ENCODE results near the gene TIGIT.
"Not testable (repeated sequence)": the region's sequence is repeated elsewhere in the genome, so short reads cannot be mapped to it uniquely, and the experiment has no call there.

Gene TIGIT

DNA sequence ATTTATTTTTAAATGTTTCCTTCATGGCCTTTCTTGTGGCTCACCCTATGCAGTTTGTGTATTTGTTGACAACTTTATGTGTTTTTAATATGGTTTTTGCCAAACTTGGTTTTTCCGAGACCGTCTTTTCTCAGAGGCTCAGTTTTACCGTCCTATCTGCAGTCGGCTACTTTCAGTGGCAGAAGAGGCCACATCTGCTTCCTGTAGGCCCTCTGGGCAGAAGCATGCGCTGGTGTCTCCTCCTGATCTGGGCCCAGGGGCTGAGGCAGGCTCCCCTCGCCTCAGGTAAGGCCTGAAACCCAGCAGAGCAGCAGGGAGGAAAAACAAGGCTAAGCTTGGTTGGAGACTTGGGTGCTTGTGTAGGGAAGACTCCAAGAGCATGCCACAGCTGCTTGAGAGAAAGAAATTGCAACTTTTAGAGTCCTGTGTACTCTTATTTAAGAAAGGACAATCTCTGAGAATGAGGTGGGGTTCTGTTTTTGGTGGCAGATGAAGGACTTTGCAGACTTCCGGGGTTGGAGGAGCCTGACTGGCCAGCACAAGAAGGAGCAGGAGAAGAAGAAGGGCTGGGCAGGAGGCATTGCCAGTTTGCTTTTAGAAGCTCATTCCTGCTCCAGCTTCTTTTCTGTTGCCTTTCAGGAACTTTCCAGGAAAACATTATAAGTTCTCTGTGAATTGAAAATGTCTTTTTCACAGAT is at the start of gene TIGIT:
TIGIT (plus strand) TSS at position 191 of the 698 bp plus-strand sequence; CDS start at position 225, 34 bp downstream.
- no peak for DNase-seq

DNA sequence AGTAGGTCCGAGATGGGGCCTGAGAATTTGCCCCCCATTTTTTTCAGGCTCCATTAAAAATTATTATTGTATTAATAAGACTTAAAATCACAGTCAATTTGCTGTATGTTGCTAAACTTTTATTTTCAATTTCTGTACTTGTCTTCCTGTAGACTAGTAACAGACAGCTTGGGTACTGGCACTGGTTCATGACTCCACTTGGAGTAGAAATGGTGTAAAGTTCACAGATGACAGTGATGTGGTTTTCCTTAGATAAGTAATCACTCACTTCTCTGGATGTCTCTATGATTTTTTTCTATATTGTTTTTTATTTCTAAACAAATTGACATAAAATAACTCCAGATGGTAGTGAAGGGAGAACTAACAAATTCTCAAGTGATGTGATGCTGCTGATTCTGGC is 40.9 kb upstream of the TIGIT start:
- no peak for DNase-seq

DNA sequence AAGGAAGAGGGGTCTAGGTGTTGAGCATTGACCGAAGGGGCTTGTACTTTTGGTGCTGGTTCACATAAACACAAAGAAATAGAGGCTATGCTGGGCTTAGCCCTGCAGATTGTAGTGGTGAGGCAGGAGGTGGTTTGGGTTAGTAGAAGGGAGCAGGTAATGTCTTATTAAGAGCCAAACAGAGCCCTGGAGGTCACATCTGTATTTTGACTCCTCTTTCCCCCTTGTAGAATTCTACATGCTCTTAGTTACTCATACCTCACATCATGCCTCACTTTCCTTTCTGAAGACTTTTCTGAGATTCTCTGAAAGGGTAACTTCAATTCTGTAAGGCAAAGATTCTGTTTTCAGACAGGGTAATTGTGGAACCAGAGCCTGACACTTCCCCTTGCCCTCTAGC is 40.3 kb upstream of the TIGIT start:
- no peak for DNase-seq

DNA sequence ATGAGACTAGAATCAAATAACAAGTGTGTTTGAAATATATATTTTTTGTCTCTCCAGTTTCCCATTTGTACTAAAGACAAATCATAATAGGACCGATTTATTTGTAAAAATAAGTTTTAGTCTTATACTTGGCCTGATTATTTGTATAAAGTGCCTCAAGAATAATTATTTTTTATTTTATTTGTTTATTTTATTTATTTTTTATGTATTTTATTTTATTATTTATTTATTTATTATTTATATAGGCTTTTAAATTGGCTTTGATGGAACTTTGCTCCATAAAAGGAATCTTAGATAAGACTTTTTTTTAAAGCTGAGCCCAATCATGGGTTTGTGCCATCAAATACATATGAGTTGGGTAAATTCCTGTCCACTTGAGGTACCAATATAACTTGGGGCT is 34.3 kb upstream of the TIGIT start:
- DNase-seq = no peak

DNA sequence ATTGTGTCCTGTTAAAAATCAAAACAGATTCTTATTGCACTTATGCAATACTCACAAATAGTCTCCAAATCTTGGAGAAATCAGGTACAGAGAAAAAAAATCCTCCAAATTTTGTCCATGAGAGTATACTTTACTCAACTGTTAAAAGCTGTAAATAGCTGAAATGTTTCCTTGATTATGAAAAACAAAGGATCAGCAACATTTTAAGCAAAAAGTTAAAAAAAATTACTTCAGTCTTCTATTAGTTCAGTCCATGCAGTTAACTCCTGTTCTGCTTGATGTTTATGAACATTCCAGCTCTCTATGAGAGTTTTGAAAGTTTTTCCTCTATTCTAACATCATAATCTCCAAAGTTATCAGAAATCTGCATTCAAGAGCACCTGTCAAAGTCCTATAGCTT is 33.7 kb upstream of the TIGIT start:
- no peak for DNase-seq

DNA sequence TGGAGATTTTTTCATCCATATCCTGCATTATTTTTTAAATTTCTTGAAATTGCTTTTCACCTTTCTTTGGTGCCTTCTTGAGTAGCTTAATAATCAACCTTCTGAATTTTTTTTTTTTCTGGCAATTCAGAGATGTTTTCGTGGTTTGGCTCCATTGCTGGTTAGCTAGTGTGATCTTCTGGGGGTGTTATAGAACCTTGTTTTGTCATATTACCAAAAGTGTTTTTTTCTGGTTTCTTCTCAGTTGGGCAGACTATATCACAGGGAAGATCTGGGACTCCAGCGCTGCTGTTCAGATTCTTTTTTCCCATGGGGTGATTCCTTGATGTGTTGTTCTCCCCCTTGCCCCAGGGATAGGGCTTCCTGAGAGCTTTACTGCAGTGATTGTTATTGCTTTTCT is 23.8 kb upstream of the TIGIT start:
- no peak for DNase-seq

DNA sequence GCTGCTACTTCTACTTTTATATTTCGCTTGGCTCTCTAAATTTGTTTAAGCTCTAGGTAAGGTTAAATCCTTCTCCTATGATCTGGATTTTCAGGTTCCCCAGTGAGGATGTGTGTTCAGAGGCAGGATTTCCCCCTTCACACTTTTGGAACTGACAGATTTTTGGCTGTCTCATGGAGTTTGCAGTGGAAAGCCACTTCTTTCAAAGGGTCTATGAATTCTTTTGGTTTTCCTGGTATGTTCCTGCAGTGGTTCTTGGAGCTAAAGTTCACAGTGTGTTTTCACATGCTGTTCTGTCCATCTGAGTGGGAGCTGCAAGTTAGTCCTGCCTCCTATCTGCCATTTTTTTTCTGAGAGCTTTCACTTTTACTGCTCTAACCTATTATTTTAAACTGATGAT is 21.6 kb upstream of the TIGIT start:
- DNase-seq = no peak

DNA sequence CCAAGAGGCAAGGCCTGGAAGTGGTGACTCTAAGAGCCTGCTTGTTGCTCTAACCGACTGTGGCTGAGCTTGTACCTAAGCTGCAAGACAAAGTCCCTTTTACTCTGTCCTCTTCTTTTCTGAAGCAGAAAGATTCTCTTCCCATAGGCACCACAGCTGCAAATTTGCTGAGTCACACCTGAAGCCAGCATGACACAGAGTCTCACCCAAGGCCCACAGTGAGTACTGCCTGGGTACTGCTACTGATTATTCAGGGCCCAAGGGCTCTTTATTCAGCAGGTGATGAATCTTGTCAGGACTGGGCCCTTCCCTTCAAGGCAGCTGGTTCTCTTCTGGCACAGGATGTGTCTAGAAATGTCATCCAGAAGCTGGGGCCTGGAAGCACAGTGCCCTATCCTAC is 18.9 kb upstream of the TIGIT start:
- no peak for DNase-seq

DNA sequence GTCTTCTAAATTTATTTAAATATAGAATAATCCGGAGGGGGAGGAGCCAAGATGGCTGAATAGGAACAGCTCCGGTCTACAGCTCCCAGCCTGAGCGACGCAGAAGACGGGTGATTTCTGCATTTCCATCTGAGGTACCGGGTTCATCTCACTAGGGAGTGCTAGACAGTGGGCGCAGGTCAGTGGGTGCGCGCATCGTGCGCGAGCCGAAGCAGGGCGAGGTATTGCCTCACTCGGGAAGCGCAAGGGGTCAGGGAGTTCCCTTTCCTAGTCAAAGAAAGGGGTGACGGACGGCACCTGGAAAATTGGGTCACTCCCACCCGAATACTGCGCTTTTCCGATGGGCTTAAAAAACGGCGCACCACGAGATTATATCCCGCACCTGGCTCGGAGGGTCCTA is 17.0 kb upstream of the TIGIT start:
- DNase-seq = not testable (repeated sequence)

DNA sequence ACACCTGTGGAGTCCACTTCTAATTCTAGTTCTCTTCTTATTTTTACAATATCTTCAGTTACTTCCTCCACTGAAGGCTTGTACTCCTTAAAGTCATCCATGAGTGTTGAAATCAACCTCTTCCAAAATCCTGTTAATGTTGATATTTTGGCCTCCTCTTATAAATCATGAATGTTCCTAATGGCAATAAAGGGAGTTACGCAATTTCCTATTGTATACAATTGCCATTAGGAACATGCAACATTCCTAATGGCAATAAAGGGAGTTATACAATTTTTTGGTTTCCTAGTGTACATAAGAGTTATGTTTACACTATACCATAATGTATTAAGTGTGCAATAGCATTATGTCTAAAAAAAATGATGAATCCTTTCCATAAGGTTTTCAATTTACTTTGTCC is 9.2 kb upstream of the TIGIT start:
- no peak for DNase-seq

DNA sequence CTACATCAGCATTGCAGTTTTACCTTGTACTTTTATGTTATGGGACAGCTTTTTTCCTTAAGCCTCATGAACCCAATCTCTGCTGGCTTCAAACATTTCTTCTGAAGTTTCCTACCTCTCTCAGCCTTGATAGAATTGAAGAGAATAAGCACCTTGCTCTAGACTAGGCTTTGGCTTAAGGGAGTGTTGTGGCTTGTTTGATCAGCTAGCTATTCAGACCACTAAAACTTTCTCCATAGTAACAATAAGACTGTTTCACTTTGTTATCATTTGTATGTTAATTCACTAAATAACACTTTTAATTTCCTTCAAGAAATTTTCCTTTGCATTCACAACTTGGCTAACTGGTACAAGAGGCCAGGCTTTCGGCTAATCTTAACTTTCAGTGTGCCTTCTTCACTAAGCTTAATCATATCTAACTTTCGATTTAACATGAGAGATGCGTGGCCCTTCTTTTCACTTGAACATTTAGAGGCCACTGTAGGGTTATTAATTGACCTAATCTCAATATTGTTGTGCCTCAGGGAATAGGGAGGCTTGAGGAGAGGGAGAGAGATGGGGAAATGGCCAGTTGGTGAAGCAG is 8.1 kb upstream of the TIGIT start:
- DNase-seq = no peak

DNA sequence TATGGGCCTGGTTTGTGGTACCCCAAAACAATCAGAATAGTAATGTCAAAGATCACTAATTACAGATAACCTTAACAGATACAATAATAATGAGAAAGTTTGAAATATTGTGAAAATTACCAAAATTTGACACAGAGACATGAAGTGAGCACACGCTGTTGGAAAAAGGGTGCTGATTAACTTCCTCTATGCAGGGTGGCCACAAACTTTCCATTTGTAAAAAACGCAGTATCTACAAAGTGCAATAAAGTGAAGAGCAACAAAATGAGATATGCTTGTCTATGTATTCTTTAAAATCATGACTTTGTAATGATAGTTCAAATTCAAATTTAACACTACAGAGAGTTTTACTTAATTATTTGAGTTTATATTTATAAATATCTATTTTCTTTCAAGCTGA is 7.6 kb upstream of the TIGIT start:
- DNase-seq = no peak

DNA sequence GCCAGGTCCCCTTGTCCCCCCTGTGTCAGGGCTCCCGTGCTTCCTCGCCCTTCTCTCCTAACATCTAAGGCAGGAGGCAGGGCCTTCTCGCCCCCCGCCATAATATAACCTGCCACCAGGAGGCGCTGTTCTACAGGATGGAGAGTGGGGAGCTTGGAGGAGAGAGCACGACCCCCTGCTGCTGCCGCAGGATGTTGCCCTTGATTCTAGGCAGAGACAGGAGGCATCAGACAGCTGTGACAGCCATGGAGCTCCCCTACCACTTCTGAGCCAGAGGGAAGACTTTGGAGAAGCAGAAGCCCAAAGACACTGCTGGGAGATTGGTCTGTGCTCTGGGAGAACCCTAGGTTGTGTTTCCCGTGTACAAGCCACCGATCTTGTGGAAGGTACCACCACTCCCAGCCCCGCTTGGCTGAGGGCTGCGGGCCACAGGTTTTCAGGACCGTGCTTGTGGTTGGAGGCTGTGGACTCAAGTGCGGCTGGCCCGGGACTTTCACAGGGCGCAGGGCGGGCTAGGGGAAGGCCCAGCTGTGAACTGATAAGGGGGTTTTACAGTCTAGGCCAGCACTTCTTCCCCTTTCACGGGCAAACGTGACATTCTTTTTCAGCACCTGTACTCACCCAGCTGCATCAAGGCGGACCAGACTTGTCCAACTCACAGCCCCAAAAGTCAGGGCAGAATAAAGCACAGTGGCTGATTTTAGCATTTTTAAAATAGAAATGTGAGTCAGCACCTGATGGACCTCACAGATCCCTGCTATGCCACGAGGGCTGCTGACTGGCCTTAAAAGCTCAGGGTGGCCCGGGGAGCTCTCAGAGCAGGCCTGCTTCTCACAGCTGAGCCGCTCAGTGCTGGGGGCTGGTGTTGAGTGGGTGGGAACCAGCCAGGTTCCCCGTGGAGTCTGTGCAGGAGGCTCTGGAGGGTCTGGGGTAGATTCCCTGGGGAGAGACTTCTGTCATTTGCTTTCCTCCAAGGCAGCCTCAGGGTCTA is 2.6 kb upstream of the TIGIT start:
- DNase-seq = peak; percentile 6

DNA sequence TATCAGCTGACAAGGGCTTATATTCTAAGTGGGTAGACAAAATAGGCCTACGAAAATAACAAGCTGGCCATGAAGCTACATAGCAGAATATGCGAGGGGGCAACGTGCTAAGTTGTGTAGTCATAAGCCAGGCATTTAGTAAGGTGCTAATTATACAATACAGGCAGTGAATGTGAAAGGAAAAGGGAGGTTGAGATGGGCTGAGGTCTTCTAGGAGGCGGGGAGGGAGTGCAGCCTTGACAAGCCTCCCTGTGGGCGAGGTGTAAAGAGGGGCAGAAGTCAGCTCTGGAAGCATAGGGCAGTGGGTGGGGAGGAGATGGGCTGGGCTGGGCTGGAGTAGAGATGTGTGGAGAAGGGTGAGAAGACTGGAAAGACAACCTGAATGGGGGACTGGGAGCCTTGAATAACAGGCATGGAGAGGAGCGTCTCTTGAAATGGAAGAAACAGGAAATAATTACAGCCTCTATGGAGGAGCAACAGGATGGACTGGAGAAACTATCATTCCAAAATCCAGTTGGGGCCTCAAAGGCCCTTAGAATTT is 1.2 kb downstream of the TIGIT start:
- no peak for DNase-seq

DNA sequence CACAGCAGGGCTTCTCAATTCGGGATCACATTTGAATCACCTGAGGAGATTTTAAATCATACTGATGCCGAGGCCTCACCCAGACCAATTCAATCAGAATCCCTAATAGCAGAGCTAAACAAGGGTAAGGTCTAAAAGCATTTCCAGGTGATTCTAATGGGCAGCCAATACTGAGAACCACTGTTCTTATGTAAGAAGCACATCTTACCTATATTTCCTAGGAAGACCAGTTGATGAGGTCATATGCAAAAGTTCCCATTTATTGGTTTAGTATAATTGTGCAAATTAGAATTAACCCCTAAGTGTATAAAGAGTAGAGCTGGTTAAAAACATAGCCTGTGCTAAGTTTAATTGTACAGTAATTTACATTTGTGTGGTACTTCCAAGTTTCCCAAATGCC is 2.1 kb downstream of the TIGIT start:
- no peak for DNase-seq

DNA sequence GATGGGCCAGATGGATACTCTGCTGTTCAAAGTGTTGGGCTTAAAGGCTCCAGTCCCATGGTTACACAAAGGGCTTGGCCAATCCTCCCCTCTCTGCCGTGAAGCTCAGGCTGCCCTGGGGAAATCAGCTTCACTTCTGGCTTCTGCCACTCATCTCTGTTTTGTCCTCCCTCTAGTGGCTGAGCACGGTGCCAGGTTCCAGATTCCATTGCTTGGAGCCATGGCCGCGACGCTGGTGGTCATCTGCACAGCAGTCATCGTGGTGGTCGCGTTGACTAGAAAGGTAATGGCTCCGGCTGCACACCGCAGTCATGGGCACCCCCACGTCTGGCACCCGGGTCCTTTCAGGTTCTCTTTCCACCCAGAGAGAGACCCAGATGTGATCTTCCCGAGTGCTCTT is 5.6 kb downstream of the TIGIT start:
- no peak for DNase-seq

DNA sequence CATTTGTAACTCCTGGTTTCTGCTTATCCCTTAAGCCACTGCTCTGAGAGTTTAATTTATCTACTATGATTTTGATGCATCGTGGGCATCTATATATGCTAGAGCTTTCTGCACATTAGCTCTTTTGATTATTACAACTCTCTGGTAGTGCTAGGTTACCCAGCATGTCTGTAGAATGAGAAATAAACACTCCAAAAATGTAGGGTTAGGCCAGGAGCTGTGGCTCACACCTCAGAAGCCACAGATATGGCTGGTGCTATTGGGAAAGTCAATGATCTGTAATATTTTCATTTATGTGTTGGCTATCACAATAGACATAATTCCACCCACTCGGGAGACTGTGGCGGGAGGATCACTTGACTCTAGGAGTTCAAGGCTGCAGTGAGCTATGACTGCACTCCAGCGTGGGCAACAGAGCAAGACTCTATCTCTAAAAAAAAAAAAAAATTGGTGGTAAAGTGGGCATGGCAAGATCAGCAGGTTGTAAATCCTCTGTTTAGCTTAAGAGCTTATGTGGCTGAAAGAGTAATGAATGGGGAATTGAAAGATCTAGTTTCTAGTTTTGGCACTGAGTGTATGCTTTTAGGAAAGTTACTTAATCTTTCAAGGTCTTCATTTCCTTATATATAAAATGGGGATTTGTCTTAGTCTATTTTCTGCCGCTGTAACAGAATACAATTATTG is 6.3 kb downstream of the TIGIT start:
- no peak for DNase-seq

DNA sequence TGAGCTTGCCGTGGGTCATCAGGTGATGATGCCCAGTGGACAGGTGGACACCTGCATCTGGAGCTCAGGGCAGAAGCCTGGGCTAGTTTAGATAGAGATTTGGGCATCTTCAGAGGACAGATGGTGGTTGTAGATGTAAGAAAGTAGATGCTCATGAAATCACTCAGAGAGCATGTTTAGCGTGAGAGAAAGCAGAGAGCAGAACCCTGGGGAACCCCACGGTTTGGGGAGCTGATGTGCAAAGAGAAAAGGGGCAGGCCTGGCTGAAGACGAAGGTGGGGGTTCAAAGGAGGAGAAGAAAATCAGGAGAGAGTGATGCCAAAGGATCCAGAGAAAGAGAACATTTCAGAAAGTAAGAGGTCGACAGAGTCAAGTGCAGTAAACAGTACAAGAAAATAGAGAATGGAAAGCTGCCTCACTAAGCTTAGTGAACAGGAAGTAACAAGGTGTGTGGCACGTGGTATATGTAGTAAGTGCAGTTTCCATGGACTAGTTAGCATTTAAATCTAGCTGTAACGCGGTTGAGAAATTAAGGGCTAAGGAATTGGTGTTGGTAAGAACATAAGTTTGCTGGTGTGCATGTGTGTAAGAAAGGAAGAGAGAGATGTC is 13.5 kb downstream of the TIGIT start:
- no peak for DNase-seq

DNA sequence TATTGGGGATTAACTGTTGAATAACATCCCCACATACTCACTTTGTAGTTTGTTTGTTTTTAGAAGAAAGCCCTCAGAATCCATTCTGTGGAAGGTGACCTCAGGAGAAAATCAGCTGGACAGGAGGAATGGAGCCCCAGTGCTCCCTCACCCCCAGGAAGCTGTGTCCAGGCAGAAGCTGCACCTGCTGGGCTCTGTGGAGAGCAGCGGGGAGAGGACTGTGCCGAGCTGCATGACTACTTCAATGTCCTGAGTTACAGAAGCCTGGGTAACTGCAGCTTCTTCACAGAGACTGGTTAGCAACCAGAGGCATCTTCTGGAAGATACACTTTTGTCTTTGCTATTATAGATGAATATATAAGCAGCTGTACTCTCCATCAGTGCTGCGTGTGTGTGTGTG is 14.0 kb downstream of the TIGIT start:
- DNase-seq = no peak

DNA sequence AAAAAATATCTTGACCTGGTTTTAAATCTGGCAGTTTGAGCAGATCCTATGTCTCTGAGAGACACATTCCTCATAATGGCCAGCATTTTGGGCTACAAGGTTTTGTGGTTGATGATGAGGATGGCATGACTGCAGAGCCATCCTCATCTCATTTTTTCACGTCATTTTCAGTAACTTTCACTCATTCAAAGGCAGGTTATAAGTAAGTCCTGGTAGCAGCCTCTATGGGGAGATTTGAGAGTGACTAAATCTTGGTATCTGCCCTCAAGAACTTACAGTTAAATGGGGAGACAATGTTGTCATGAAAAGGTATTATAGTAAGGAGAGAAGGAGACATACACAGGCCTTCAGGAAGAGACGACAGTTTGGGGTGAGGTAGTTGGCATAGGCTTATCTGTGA is 14.5 kb downstream of the TIGIT start:
- DNase-seq = no peak

DNA sequence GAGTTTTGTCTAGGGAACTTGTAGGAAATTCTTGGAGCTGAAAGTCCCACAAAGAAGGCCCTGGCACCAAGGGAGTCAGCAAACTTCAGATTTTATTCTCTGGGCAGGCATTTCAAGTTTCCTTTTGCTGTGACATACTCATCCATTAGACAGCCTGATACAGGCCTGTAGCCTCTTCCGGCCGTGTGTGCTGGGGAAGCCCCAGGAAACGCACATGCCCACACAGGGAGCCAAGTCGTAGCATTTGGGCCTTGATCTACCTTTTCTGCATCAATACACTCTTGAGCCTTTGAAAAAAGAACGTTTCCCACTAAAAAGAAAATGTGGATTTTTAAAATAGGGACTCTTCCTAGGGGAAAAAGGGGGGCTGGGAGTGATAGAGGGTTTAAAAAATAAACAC is 15.0 kb downstream of the TIGIT start:
- DNase-seq = no peak

DNA sequence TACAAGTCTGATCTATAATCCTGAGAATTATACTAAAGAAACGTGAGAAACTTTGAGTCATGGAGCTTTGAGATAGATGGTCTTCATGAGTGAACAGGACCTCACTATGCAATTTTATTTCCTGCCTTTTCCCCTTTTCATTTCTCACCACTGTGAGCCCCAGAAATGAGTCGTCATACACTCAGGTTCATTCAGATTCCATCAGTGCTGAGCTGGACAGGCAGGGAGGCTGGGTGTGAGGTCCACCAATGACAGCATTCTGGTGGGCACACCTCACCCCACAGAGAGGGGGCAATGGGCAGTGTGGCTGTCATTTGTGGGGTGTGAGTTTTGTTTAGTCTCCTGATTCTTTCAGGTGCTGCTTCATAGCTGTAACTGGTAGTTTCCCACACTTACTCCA is 16.9 kb downstream of the TIGIT start:
- no peak for DNase-seq

DNA sequence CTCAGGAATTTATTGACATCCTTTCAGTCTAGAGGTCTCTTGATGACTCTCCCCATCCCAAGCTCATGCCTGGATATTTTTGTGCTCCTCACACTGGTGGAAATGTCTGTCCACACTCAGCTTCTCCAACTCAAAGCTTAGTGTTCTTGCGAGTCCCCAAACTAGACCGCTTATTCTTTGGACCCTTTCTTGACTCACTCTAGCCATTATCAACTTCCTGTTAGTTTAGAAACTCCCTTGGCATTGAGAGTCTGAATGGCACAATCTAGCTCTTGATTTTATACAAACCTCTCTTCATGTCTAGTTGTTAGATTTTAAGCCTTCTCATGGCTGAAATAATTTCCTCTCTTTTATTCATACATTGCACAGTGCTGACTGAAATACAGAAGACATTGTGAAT is 19.6 kb downstream of the TIGIT start:
- DNase-seq = no peak

Data from NCI-H1105 (cell line).